HG03378 (cell line): ENCODE measurements around the gene RELT.
"Not testable (repeated sequence)": the region's sequence is repeated elsewhere in the genome, so short reads cannot be mapped to it uniquely, and the experiment has no call there.

ENCODE experiments used
- ATAC-seq: cut with Tn5 transposase; IDR thresholded peaks from one replicate; pipeline ENCODE4 v1.9.1; 2021; ENCODE audit warnings: mild to moderate bottlenecking, moderate library complexity; ENCODE audit not compliant: unreplicated experiment

The RELT gene

DNA sequence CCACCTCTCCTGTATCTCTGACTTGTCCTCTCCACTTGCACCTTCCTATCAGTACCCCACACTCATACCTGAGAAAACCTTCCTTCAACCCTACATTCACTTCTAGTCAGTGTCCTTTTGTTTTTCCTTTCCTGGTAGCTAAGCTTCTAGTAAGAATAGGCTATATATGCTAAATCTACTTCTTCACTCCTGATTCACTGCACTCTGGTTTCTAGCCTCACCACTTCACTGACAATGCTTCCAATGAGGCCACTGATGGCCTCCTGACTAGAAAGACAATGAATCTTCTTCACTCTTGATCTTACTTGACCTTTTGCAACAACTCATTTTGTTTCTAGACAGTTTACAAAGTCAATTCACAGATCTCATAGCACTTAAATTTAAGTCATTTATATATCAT lies 52.0 kb downstream of the RELT start:
- ATAC-seq: no peak

DNA sequence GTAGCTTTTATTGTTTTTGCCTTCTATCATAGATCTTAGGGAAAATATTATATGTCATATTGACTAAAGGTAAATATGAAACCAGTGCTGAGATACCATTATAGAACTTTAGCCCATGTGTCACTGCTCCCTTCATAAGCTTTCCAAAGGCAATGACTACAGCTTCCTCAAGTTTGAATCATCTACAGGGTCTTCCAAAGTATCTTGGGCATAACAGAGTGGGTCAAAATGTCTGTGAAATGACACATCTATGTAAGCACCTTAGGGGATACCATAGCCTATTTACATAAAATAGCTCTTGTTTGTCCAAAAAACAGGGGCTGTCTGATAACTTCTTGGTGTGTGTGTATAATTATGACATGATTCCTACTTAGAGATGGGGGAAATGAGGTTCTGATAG lies 52.5 kb downstream of the RELT start:
- ATAC-seq: no peak

DNA sequence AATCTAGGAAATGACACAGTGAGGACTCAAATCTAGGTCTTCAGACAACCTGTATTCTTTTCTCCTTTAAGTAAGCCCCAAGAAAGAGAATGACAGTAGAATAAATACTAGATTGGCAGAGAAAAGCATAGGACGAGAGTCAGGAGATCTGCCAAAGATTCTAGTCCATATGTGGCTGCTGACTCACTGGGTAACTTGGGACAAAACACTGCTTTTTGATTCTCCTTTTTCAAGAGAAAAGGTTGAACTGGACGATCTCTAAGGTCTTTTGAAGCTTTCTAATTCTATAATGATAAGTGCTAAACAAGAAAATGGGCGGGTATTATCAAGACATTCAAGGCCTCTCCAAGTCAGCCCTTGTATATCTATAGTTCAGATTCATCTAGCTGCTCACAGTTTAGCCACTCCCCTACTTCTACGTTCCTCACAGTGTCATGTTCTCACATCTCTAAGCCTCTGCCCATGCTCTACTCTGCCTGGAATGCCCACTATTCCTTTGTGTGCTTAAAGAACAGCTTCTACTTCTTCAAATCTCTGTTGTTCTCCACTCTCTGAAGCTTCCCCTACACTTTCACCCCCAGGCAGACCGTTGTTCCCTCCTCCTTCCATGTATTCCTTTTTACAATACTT lies 53.0 kb downstream of the RELT start:
- no peak for ATAC-seq

DNA sequence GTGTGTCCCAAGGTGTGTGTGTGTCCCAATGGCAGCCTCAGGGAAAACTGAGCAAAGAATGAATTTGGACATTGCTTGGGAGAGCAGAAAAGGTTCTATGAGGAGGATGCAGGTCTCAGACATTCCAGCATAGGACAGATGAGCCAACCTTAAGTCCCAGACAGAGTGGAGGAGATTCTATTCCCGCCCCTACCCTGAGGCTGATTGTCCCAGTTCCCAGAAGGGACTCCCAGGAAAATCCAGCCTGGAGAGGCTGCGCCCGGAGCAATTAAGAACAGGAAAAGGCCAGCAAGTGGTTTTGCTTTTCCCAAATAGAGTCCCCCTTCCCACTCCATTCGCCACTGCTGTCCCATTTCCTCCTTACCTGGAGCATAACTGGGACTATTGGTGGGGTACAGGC lies 54.1 kb downstream of the RELT start:
- ATAC-seq: no peak

DNA sequence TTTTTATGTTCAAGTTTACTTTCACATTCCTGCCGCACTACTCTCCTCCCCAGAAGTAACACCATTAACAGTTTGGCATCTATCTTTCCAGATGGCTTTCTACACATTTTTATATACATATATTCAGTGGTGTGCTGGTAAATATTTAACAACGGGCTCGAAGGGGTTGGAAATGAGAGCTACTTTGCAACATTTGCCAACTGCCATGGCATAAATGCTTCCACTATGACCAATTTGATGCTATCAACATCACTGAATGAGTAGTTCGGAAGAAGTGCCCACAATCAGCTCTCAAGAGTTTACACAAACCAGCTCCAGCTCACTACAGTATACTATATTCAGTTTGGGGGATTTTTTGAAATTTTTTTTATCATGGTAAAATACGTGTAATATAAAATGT lies 55.2 kb downstream of the RELT start:
- ATAC-seq: no peak

DNA sequence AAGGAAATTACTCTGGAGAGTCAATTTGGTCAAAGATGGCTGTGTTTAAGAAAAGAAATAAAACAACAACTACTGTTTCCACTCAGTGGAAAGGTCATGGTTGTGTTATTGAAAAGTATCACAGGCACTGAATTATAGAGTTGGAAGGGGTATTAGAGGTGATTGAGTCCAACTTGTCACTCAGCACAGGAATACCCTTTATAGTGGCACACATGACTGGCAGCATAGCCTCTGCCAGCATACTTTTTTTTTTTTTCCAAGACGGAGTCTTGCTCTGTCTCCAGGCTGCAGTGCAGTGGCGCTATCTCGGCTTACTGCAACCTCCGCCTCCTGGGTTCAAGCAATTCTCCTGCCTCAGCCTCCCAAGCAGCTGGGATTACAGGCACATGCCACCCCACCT lies 60.7 kb downstream of the RELT start:
- ATAC-seq: not testable (repeated sequence)

DNA sequence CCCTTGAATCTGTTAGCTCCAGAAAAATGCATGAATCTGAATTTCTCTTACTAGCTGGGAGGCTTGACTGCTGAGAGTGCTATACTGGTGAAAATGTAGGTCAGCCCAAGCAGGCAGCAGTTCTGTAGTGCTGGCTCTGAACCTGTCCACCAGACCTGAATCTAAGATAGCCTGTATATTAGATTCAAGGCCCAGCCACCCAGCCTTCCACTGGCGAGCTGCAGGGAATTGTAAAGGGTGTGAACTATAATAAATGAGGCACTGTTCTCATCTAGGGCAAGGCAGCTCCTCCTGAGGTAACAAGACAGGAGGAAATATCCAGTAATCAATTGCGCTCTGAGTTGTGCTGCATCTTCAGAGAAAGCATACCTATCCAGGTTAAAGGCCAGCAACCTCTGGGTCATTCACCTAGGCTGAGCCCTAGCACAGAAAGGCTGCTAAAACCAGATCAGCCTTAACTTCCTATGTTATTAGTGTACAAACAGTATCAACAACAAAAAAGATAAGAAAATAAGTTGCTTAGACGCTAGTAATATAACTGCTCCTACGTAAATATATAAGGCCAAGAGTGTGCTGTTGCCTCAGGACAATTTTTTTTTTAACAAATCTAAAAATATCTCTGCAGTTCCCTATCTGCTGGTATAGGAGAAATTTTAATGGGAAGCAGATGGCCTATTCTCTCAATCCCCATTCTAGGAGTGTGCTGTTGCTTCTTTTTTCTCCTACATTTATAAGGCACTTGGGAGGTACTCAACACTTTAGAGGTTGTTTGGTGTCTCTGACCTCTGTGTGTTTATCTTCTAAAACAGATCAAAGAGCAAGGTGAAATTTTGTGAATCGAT lies 63.0 kb downstream of the RELT start:
- ATAC-seq: no peak

DNA sequence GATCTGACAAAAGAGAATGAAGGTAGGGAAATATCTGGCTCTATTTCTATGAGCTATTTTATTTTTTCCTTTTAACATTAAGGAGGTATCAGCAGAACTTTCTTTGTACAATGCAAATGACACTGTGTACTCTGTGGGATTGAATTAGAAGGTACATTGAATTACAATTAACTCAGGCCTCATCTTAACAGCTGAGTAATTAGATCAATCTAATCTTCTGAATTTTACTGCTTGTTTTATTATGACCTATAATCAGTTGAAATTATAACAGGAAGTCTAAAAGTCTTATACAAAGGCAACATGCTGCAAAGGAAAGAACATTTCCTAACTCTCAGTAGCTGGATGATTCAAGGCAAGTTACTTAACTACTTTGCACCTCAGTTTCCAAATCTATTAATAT lies 69.8 kb downstream of the RELT start:
- no peak for ATAC-seq

DNA sequence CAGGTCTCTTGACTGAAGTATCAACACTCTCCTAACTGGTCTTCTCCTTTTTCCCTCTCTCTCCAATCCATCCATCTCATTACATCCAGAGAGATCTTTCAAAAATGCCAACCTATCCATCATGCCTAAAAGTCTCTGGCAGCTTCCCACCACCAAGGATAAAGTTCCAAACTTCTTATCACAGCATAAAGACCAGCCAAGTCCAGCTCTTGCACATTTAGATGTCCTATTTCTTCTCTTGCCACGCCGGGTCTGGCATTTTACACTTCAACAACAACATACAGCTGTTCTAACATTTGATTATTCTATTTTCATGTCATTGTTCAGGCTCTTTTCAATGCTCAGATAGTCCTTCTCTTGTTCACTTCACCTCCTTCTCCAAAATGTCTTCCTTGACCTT lies 70.6 kb downstream of the RELT start:
- no peak for ATAC-seq
